HG02642 (cell line): ENCODE measurements around the gene SNAP25.

Experiments
- ATAC-seq: cut with Tn5 transposase; IDR thresholded peaks from one replicate; pipeline ENCODE4 v1.9.1; 2021; ENCODE audit warnings: mild to moderate bottlenecking; ENCODE audit not compliant: unreplicated experiment, poor library complexity

The SNAP25 gene

DNA sequence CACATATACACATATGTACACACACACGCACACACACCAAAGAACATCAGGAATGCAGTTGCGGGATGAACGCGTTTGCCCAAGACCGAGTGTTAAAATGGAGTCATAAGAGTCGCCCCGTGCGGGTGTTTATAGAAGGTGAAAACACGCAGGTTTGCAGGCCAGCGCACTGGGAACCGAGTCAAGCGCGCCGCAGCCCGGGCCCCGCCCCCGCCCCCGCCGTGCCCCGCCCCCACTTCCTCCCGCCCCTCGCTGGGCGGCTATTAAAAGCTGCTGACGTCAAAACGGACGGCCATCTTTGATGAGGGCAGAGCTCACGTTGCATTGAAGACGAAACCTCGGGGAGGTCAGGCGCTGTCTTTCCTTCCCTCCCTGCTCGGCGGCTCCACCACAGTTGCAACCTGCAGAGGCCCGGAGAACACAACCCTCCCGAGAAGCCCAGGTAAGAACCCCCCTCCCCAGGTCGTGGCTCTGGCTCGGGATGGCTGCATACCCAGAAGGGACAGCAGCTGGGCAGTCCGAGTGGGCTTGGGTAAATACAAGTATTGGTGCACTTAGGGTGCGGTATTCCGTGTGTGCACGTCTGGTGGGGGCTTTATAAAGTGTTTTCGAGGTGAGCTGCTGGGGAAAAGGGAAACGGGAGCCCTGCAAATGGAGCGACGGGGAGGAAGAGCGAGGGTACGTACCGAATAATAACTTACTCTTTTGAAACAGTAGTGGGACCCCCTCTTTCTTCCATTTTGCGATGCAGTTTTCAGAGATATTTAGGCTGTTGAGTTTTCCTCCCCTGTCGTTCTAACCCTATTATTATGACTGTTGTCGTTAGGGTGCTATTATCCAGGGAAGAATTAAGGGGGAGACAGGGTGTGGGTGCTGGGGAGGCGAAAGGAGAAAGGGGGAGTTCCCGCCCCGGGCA lies at the start of gene SNAP25:
SNAP25 (plus strand) TSS at position 295 of the 916 bp plus-strand sequence. CDS start 56,662 bp downstream, outside the sequence.
- ATAC-seq, result no peak

DNA sequence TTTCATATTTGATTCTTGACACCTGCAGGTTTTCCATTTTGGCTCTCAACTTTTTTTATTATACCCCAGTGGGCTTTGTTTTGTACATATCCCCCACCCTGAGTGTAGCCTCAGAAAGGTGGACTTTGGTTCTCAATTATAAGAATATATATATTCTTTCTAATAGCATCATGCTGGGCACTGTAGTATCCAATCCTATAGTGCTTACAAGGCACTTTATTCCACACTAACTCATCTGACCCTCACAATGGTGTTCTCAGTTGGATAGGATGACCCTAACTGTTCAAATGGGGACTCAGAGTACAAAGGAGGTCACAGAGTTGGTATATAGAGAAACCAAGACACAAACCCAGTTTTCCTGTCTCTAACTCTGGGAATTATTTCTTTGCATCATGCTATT lies 48.9 kb upstream of the SNAP25 start:
- ATAC-seq, result no peak

DNA sequence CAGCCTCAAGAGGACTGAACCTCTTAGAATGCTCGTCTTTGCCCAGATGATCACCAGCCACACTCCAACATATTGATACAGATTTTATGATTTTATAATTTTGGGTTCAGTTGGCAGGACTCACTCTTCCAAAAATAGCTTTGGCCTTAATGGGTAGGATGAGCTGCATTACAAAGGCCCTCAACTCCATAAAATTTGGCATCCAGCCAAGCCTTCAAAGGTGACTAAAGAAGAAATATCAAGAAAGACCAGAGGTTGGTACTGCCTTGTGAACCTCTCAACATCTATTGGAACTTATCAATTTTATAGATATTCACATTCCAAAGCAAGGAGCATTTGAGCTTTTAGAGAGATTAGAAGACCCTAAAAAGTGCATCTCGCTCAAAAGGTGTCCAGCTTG lies 48.4 kb upstream of the SNAP25 start:
- no peak for ATAC-seq

DNA sequence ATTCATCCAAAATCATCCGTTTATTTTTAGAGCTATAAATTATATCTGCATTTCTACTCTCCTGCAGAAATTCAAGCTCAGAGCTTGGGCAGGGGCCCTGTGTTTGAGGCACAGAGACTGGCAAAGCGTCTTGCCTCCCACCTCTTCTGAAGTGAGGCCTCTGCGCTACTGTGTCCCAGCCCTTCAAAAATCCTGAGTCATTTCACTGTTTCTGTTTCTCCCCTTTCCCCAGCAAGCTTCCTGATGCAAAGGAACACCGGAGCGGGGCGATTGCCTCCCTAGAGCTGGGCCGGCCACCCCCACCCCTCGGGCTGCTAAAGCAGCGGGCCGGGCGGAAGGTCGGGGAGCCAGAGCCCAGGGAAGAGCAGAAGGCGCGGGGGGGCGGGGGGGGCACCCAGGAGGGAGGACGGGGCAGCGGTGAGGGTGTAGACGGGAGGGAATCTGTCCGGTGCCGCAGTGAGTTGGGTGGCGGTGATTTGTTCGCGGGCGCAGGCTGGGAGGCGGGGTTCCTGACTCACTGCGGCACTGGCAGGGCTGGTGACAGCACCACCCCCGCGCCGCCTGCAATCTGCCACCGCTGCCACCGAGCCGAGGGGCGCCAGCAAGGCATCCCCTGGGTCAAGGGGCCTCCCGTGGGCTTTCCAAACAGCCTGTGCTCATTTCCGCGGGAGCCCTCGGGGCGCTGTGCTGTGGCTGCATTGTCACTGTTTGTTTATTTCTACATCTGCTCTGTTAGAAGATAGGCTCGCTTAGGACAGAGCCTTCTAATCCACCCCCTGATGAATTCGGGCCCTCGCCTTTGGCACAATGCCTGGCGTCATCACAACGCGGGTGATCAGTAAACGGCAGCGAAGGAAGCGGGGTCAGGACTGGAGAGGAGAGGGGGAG lies 46.5 kb upstream of the SNAP25 start:
- ATAC-seq, result no peak

DNA sequence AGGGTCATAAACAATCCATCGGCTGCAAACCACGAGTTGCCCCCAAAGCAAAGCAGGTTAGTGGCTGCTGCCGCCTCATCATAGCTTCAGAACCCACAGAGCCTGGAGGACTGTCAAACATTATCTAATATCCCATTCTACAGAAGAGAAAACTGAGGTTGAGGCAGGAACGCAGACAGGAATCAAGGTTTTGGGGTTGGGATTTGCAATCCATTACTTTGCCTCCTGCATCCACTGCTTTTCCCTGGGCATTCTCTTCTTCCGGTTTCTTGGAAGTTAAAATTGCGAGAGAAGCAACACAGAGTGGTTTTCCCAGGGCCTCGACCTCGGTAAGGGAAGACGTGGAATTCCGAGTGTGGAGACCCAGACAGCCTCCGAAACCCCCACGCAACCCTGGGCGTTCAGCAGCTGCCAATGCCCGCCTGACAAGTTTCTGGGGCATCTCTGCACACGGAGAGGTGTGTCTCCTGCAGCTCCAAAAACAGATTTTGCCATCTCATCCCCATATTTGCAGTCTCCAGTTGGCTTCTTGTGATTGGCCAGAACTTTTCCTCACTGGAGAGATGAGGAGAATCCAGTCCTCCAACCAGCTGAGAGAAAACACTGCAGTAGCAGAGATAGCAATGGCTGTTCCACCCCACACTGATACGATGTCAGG lies 45.5 kb upstream of the SNAP25 start:
- ATAC-seq, result no peak

DNA sequence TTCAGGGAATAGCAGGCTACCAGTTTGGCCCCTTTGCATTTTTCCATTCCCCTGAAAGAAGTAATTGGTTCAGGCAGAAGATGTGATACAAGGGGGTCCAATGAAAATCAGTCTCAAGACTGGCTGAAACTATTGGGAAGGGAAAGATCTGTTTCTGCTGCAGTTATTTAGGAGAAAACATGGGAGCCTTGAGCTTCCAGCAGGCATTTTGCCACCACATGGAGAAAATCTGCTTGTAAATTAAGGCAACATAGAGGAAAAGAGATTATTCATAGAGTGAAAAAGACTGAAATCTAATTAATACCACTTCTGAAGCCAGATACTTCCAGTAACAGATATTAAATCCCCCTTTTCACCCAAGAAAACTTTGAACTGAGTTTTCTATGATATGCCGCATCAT lies 44.2 kb upstream of the SNAP25 start:
- no peak for ATAC-seq

GRCh38 chr20:10177326-10177725 lies 41.3 kb upstream of the SNAP25 start:
- no peak for ATAC-seq

GRCh38 chr20:10178091-10178490 lies 40.5 kb upstream of the SNAP25 start:
- ATAC-seq, result no peak

DNA sequence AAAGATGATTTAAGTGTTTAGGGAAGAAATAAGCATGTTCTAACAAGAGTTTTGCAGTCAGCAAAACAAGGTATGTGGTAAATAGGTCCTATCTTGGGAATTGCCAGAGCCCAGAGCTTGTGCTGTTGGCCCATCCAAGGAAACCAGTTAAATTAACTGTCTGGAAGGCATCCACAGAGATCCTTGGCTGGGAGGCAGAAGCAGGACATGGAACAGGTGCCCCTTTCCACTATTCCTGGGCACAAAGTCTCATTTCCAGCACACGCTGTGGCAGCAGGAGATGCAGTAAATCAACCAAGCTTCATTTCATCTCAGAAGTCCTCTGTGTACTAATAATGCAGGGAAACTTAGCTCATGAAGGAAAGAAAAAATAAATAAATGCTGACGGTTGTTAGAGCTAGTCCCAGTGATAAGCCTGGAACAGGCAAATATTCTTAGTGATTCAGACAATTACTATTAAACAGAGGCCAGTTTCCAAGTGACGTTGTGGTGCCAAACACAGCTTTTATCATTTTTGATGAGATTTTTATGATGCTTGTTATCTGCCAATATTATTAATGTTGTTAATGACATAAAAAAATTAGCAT lies 39.8 kb upstream of the SNAP25 start:
- ATAC-seq, result no peak

GRCh38 chr20:10179574-10180298 lies 38.9 kb upstream of the SNAP25 start:
- no peak for ATAC-seq

DNA sequence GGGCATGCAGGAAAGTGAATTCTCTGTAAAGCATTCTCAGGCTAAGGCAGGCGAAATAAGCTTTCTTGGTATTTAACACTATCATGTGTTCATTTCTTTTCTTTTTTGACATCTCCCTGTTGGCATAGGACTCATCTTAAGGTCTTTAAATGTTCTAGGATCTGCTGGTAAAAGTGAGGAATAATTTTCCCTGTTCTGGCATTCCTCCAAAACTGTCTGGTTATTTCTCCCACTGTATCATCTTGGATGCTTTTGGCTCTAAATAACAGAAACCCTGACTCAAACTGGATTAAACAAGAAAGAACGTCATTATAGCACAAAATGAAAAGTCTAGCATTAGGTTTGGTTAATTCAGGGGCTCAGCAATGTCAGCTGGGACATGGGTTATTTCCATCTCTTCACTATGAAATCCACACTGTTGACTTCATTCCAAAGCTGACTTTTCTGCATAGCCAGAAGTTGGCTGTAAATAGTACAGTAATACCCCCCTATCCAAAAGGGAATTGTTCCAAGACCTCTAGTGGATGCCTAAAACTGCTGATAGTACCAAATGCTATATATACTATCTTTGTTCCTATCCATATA lies 37.9 kb upstream of the SNAP25 start:
- ATAC-seq, result no peak

DNA sequence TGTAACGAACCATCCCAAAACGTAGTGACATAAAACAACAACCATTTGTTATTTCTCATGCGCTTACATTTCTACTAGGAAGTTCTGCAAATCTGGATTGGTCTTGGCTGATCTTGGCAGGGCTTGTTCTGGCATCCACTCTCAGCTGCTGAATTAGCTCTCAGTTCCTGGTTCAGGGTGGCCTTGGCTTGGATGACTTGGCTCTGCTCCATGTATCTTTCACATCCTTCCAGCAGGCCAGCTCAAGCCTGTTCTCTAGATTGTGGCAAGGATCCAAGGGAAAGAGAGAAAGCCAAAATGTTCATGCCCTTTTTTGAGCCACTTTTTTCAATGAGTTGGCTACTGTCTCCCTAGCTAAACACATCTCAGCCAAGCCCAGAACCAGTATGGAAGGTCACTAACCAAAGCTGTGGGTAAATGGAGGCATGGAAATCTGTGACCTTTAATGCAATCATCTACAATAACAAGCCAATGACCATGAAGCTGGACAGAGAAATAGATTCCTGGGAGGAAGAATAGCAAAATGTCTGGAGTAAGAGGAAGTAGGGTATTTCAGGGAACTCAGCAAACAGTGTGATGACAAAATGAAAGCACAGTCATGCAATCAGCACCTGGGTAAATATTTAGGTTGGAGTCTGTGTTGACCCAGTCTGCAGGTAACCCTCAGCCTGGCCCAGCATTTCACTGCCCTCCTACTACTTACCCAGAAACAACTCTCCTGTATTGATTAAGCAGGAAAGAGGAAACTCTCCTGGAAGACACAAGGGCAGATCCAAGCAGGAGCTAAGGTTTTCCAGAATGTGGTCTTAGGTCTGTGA lies 32.7 kb upstream of the SNAP25 start:
- no peak for ATAC-seq

GRCh38 chr20:10190456-10190855 lies 28.2 kb upstream of the SNAP25 start:
- no peak for ATAC-seq

DNA sequence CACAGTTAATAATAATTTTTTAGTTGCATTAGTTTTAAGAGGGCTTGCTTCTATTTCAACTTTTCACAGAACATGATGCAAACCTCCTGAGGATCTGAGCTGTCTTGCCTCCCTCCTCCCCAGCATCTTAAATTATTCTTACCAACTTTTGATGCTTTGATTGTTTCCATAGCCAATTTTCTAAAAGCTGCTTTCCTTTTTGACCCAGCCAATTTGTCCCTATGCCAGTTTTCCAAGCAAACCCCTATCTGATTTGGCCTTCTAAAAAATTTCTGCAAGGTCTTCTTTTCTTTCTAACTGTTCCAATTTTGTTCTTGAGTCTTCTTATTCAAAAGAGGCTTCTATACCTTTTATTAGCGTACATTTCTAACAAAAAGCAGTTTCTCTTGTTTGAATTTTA lies 26.5 kb upstream of the SNAP25 start:
- no peak for ATAC-seq

DNA sequence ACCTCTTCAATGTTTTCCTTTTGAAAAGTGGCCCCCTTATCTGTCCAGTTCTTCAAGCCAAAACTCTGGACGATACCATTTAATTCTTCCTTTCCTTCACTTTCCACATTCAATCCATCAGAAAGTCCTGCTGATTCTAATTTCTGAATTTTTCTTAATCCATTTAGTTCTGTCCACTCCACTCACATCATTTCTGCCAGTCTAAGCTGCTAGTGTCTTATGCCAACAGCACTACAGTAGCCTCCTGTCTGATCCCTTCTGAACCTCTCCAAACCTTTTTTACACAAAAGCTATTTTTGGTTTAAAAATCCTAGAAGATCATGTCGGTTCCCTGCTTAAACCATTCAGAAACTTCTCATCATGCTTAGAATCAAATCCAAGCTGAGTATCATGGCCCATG lies 24.5 kb upstream of the SNAP25 start:
- no peak for ATAC-seq

- ATAC-seq, result no peak
Observed at GRCh38 chr20:10200330-10200729, 18.3 kb upstream of the SNAP25 start.

DNA sequence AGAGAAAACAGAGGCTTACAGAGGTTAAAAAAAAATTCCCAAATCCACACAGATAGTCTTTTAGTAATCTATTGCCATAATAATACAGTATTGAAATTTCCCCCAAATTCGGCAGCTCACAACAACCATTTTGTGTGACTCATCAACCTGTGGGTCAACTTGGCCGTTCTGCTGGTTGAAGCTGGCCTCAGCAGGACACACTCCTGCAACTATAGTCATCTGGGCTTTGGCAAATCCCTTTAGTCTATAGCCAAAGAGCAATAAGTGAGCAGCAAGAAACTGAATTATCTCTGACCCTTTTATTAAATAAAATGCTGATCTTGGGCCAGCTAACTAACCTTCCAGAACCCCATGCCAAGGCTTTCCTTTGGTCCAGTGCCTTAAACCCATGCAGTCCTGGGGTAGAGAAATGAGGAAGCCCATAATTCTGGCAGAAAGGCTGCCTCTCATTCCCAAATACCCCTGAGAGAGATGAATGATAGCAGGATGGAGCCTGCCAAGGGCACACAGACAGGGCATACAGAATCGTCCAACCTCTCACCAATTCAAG lies 17.2 kb upstream of the SNAP25 start:
- no peak for ATAC-seq

- no peak for ATAC-seq
Observed at GRCh38 chr20:10209091-10209490, 9.5 kb upstream of the SNAP25 start.
